TTC549 (cell line): Measurements from ENCODE around the gene MRFAP1L1.

Experiments
- FAIRE-seq: peaks from 2 replicates; lab custom pipeline; 2012; peaks lifted over from hg19 to GRCh38; lab: Jason Lieb, UNC

Gene MRFAP1L1

DNA sequence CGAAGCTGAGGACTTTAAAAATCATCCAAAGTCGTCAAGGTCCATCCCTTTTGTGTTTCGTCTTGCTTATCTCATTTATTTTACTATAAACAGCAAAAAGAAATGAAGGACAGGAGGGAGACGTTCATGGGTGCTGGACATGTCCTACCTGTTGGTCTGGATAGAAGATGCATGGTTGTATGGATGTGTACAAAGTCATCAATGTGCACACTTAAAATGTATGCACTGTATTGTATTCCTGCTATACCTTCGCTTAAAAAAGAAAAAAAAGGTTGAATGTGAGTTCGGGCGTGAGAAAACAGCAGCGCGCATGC is 6.0 kb upstream of the MRFAP1L1 start:
- FAIRE-seq, result no peak

DNA sequence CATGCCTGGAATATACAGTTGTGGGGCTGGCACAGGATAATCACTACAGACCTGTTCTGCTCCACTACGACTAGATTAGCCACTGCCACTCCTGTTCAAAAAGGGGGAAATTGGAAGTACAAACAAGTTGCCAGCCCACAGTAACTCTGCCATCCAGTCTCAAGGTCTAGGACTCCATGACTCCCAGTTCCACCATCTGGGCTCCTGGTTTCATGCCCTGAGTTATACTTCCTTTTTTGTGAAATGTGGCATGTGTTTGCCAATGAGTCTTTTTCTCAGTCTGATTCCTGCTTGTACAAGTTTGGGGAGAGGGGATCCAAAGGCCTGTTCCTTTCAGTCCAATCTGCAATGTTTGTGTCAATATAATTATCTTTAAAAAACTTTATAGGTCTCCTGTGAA is 5.3 kb upstream of the MRFAP1L1 start:
- FAIRE-seq, result no peak

DNA sequence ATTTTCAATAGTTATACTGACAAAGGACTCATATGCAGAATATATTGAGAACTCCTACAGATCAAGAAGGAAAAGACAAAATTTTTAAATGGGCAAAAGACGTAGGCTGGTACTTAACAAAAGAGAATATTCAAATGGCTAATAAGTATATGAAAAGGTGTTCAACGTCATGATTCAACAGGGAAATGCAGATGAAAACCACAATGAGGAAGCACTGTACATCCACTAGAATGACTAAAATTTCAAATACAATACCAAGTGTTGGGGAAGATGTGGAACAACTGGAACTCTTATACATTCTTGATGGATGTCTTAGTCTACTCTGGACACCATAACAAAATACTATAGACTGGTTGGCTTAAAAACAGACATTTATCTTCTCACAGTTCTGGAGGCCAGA is 1.3 kb upstream of the MRFAP1L1 start:
- FAIRE-seq, result no peak

DNA sequence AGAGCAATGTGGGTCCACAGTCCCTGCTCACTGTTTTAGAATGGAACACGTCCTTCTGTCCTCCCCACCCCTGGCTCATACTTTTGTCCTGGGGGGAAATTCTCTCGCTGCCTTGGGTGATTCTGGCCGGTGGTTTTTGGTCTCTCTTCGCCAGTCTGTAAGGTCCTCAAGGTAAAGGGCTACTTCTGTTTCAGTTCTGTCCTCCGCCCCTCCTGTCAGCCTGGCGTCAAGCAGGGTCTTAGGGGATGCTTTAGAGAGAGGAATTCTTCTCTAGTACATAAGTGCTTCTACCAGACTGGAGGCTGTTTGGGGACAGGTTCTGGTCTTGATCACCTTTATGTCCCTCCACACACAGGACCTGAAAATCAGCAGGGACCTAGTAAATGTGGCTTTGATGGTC is 617 bp upstream of the MRFAP1L1 start:
- FAIRE-seq, result no peak

DNA sequence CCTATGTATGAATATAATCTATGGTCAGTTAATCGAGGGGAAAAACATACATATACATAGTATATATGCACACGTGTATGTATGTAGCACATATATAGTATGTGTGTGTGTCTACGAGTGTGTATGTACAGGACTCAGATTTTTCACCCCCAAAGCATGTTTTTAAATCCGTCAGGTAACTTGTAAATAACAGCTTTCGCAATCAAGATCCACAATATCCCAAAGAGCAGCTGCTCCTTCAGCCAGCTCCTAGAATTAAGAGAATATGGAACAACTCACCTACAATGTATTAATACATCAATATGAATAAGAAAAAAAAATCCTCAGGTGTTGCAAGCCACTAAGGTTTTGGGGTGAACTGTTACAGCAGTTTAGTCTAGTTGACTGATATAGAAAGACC is 3.5 kb downstream of the MRFAP1L1 start:
- FAIRE-seq, result no peak

DNA sequence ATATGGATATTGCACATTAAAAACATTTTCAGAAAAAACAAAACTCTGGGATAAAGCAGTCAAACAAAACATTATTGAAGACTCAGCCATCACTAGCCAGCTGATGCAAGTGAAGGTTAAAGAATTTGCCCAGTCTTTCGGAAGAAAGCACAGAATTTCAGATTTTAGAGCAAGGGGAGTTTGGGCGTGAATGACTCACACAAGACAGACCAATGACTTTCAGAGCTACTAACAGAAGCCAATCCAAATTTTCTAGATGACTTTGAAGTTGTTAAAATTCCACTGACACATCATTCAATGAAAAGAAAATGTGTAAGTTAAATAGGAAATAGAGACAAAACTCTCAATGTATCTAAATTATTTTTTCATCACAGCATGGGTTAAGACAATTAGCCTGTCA is 4.0 kb downstream of the MRFAP1L1 start:
- no peak for FAIRE-seq

DNA sequence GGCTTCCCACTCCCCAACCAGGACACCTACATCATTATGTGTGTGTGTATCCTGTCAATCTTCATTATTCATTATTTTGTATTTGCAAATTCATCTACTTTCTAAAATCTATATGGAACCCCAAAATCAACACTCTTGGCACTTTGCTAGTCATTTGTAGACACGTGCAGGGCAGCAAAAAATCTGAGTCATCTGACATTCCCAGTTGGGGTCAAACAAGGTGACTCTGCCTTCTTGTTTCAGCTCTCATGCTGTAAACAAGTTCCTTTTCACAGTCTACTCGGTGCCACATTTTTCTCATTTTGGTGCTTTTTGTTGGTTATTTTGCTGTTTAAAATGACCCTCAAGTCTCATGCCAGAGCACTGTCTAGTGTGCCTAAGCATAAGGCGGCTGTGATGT is 5.9 kb downstream of the MRFAP1L1 start:
- no peak for FAIRE-seq

DNA sequence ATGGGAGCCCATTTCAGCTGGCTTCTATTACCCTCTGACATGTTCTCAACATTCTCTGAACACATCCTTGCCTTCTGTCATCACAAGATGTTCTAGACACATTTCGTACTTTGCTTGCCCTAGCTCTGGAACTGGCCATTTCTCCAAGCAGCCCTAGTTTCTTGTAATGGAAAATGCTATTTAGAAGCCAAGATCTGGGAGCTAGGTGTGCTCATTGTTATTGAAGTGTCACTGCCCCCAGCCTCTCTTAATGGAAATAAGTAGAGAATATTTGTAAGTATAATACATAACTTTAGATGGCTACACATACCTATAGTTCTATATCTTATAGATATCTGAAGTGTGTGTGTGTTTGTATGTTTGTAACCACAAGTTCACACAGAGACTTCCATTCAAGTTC is 6.9 kb downstream of the MRFAP1L1 start:
- FAIRE-seq, result no peak

DNA sequence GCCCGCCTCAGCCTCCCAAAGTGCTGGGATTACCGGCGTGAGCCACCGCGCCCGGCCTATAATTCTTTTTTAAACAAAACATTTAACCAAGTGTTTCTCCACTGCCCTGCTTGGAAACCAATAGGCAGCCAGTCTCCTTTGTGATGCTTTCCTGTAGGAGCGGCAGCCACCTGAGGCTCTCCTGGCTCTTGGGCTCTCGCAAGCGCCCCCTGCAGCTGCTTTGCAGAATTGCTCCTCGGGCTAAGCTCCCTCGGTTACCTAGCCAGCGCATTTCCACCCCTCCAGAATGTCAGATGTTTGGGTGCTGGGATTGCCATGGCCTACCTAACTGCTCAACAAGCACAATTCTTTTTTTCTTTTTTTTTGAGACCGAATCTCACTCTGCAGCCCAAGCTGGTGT is 8.3 kb downstream of the MRFAP1L1 start:
- FAIRE-seq, result no peak

DNA sequence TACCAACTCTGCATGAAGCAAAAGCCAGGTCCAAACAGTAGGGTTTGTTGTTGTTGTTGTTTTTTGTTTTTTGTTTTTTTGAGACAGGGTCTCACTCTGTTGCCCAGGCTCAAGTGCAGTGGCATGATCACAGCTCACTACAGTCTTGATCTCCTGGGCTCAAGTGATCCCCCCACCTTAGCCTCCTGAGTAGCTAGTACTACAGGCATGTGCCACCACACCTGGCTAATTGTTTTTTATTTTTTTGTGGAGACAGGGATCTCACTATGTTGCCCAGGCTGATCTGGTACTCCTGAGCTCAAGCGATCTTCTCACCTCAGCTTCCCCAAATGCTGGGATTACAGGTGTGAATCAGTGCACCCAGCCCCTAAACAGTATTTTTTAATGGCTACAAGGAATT is 9.8 kb downstream of the MRFAP1L1 start:
- FAIRE-seq, result no peak

DNA sequence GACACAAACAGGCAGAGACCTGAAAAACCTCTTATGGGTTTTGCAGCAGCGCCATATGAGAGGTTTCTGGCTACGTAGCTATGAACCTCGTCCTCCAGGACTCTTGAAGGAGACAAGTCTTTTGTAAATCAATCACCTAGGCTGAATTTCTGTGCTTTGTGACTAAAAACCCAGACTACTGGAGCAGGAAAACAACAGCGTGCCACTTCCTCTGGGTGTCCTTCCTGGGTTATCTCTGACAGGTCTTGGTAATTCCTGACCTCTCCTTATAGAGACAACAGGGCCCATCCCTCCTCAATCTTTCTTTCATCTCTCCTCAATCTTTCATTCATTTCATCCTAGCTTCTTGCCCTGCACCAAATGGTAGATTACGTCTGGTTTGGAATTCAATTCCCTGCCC is 10.3 kb downstream of the MRFAP1L1 start:
- no peak for FAIRE-seq

DNA sequence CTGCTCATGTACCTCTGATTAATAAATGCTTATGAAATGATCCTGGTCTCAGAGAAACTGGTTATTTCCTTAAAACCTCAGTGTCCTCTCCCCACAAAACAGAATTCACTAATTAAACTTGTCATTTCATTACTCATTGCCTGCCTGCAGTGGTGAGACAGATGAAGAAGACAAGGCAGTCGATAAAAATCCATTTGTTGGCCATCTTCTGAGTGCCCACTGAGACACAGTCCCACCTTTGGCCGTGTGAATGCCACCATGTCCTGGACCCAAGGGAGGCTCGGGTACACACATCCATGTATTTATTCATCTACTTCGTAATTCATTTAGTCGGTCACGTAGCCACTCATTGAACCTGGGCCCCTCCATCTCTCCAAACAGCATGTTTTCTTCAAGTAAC is 12.5 kb downstream of the MRFAP1L1 start:
- no peak for FAIRE-seq

DNA sequence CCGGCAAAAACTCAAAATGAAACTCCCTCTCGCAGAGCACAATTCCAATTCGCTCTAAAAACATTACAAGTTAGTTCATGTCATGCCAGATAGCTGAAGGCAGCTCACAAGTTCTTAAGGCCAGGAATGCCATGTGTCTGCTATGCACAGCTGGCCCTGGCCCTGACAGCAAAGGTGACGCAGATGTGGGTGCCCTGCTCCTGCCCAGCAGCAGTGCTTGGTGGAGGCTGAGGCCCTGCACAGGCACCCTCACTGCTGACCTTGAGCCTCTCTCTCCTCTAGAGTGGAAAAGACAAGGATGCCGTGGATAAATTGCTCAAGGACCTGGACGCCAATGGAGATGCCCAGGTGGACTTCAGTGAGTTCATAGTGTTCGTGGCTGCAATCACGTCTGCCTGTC is 13.1 kb downstream of the MRFAP1L1 start:
- no peak for FAIRE-seq

DNA sequence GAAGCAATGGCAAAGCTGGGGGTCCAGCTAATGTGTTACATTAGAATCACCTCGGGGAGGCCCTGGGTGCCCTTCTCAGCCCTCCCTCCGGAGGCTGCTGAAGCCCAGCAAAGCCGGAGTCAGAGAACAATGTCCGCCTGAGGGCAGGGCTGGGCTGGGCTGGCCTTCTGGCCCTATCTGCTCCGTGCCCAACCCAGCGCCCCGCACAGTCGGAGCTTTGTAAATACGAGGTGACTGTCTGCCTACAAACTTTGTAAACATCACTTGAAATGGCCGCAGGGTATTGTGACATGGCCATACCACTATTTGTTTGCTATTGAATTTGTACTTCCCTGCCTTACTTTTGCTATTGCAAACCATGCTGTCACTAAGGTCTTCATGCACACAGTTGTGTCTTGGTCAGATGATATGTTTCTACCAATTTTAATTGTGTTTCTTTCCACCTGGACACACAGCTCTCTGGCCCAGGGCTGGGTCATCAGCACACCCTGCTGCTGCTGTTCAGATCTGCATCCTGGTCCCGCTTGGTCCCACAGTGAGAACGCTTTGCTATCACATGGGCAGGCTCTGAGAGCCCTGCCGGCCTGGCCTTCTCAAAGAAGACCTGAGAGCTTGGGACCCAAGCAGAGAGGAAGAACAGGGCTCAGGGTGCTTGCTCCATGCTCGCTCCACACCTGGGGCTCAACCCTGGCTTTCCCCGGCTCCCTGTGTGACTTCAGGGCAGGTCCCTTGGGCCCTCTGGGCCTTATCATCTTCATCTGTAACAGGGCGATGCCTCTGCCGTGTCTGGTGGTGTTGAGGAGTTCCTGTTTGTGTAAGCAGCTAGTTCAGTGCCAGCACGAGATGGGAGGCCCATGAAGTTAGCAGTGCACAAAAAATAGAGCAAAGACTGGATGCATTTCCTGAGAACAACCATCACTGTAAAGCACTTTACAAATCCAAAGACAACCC is 13.7 kb downstream of the MRFAP1L1 start:
- no peak for FAIRE-seq

DNA sequence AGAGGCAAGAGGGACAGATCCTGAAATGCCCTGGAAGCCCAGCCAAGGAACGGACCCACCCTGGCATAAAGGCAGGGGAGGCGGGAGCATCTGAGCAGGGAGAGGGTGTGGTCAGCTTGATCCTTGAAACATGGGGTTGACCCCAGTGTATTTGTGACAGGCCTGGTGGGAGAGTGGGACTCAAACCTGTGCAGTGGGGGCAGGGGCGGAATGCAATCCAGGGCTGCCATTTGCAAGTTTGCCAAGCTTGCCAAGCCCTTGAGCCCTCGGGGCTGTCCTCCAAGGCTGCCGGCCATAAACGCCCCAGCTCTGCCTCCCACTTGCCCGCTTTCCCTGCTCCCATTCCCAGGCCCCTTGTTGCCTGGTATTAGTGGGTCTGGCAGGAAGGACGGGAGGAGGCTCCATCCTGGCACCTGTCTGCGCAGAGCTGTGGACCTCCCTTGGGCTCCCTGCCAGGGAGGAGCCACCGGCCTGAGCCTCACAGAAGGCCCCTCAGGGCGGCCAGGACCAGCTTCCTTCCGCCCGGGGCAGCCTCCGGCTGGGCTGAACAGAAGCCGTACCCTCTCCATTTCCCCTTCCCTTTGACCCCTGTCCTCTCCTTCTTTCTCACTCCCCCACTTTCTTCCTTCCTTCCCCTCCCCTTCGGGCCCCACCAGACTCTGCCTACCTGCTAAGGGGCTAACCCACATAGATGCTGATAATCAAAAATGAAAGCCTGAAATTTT is 15.3 kb downstream of the MRFAP1L1 start:
- FAIRE-seq, result no peak

DNA sequence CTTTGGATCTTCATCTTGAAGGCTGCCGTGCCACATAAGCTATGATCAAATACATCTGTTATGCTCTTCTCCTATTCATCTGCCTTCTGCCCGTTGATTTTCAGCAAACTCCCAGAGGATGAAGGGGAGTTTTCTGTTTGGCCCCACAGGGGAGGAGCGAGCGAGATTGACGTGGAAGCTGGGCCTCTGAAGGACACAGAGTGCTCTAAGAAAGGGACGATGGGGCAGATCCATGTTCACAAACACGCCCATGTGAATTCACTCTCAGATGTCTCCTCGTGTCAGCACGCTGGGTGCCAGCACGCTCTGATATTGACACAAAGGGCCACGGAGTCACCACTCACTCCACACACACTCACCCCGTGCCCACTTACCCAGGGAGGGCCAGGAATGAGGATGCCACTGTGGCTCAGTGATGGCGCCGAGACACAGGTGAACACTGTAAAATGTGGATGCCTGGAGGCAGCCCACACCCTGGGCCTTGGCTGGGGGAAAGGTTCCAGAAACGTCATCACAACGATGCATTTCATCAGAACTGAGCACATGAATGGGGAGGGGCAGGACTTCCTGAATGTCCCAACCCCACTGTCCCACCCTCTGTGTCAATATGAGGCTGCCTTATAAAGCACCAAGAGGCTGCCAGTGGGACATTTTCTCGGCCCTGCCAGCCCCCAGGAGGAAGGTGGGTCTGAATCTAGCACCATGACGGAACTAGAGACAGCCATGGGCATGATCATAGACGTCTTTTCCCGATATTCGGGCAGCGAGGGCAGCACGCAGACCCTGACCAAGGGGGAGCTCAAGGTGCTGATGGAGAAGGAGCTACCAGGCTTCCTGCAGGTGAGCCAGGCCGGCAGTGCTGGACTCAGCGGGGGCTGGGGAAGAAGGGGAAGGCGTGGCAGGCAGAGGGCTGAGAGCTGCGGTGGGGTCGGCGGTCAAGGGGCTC is 16.2 kb downstream of the MRFAP1L1 start, which contains the start of gene S100P:
S100P (plus strand) TSS at position 648 of the 946 bp plus-strand sequence; CDS start at position 703, 55 bp downstream.
- FAIRE-seq, result no peak

DNA sequence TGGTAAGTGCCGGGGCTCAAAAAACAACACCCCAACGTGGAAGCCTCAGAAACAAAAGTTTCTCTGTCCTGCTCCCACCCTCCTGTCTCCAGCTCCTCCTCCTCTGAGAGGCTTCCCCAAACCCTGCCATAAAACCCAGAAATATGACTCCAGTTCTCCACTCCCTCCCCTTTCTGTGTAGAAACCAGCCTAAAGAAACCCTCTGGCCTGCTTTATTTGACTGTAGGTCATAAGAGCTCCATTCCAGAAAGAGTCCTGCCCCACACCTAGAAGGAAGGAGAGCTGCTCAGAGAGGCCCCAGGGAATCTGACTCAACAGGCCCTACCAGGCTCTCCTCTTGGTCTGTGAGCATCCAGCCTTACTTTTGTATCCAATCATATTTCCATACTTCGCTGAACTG is 16.9 kb downstream of the MRFAP1L1 start:
- no peak for FAIRE-seq

DNA sequence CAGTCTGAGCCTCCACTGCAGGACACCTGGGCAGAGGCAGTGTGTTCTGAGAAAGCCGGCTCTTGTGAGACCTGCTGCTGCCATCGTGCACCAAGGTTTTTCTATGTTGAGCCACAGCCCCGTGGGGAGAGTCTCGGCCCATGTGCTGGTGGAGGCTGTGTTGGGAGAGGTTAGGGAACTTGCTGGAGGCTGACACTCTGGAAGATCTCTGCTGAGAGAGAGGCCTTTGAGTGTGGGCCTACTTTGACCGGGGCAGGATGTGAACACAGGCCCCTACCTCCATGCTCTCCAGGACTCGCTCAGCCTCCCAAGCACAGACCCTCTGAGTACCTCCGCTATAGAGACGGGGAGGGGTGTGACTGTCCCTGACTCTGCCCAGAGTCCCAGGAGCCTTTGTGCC is 17.3 kb downstream of the MRFAP1L1 start:
- FAIRE-seq, result no peak

DNA sequence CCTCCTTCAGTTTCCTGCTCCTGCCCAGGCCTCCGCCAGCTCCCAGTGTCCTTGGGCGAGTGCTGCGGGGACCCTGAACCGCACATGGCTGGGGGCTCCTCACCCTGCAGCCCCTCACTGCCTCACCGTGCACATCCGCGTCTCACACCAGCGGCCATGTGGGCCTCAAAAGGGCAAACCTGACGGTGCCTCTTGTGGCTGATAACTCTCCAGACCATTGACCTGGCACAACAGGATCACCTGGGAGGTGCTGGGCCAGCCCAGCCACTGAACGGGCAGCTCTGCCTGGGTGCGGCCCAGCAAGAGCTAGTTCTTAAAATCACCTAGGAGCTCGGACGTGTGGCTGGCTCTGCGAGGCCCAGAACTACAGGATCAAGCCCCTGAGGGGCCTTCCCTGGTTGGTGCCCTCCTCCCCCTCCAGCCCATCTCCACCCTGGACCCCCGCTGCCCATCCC is 20.1 kb downstream of the MRFAP1L1 start:
- no peak for FAIRE-seq

DNA sequence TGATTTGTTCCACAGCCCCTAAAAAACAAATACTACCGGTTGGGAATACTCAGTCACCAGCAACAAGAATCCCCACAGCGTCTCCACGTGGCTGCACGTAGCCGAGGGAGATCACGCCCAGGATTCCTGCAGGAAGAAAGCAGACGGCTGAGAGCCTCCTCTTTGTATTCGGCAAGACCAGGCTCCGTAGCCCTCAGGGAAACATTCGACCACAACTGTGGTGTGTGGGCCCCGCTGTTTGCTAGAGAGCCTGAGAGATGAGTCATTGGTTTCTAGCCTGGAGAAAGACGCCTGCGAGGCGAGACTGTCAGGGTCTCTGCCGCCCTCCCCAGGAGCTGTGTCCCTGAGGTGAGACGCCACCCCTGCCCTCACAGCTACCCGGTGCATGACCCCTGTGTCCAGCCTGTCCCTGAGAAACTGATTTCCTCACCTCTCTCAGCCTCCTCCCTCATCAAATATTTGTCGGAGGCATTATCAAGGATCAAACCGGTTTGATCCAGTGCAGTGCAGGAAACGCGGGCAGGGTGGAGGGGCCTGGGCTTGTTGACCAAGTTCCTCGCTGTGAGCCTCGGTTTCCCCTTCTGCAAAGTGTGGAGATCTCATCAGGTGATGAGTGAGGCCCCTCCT is 20.7 kb downstream of the MRFAP1L1 start:
- no peak for FAIRE-seq

DNA sequence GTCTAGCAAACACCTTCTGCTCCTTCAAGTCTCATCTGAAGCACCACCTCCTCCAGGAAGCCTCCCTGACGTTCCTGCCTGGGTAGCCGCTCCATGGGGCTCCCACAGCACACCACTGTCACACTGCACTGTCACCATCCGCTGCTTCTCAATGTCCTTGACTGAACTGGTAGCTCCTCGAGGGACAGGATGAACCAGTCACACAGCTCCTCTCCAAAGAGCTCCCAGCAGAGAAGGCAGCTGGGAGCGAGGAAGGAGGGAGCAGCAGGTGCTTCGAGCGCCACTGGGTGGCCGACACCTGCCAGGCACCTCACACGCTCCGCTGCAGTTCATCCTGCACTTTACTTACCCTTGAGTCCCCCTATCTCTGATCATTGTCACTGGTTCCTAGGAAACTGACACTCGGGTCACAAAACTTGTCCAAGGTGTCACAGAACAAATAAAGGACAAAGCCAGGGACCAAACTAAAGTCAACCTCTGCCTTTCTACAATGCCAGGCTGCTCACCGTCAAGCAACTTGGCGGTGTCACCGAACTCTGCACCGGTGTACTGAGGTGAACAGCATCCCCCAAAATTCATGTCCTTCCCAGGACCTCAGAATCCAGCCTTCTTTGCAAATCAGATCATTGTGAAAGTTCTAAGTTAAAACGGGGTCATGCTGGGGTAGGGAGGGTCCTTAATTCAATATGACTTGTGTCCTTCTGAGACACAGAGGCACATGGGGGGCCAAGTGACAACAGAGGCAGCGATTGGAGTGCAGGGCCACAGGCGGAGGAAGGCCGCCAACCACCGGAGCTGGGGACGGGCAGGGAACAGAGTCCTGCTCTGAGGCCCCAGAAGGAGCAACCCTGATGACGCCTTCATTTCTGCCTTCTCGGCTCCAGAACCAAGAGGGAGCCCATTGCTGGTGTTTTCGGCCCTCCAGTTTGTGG is 21.5 kb downstream of the MRFAP1L1 start:
- no peak for FAIRE-seq
